Cerebellar cortex (tissue), 1 donor: ENCODE data around the gene WNT2B.

Source experiments
- DNase-seq: peaks from one replicate; pipeline ENCODE4 v3.0.0-alpha.2; 2015; ENCODE audit warnings: low spot score

The WNT2B gene

DNA sequence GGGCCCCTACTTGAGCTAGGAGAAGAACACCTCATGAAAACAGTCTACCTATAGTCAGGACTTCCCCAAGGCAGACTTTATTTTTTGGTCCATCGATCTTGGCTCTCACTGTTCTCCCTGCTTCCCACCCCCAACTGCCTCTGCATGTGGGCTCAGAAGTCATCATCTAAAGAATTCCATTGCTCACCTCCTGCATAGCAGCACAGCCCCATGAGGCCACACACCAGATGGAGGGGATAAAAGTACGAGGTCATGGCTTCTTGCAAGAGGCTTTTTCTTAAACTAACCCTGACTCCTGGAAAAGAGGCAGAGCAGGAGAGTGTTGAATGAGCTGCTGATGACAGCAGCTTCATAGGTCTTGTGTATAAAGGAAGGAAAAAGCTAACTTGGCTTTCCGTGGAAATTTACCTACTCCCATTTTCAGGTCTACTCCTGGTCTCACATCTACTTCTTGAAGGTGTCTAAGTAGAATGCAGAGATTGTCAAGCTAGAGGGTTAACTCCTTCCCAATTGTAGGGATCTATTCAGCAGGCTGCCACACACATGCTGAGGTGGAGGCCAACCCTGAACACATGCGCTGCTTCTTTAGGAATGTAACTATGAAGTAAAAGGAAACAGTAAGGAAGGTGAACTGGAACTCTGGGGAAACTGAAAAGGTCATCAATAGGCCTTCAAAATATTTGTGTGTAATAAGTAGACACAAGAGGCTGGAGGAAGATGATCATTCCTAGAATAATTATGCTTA lies 18.7 kb downstream of the WNT2B start:
- DNase-seq = peak; percentile 74

GRCh38 chr1:112528076-112528475 lies 19.3 kb downstream of the WNT2B start:
- DNase-seq = no peak

GRCh38 chr1:112529301-112529700 lies 20.5 kb downstream of the WNT2B start:
- no peak for DNase-seq

DNA sequence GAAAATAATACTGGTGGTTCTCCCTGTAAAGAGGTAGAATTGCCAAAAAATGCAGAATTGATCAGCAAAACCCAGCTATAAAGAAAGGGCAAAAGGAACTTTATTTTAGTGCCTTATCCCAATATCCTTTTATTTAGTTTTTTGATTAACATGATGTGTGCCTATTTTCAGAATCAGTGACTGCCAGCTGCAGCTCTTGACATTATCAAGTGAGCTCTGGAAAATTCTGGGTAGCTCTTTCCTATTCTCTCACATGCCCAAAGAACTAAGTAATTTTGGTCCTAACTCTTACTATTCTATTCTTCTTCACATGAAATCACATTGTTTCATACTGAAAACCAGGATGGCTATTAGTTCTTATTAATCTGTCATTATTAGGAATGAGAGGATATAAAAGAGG lies 22.1 kb downstream of the WNT2B start:
- no peak for DNase-seq

DNA sequence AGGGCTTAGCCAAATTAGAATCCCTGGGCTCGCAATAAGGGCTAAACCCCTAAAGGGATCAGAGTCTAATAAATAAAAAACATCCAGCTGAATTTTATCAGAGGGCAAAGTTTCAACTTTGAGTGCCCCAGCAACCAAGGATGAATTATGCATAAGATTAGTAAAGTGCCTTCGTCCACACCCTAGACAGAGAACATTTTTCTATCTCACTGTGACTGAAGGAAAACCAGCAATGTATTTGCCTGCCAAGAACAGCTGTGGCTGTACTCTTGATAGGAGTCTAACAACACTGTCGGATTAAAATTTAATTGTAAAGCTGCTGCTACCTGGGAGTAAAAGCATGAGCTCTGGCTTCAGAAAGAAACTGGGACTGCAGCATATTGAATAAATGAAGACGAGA lies 23.3 kb downstream of the WNT2B start:
- no peak for DNase-seq

DNA sequence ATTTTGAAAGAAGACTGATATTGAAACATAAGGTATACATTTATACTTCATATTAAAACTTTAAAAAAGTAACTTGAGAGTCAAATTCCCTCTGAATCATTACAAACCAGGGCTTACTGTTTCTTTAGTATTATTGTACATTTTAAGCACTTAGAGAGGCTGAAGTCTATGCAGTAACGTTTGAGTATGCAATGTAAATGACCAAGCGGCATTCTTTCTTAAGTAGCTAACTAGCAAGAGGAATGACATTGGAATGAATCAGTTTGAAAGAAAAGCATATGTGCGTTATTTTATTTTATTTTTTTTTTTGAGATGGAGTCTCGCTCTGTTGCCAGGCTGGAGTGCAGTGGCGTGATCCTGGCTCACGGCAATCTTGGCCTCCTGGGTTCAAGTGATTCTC lies 24.3 kb downstream of the WNT2B start:
- no peak for DNase-seq

GRCh38 chr1:112536561-112536960 lies 27.8 kb downstream of the WNT2B start:
- DNase-seq = no peak

DNA sequence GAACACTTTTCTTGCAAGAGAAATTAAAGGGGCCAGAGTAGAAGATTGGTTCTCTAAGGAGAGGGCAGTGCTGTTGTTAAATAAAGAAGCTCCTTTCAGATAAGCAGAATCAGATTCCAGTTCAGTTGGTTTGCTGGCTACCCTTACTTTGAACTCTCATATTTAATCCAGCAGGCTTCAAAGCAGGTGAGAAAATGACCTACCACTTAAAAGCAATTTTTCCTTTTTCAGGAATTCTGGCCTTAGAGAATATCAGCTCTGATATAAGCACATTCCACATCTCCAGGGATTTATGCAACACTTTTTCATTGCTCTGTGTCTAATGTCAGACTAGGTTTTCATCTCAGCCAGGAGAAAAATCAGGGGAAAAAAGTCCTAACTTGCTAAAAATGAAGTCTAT lies 28.7 kb downstream of the WNT2B start:
- DNase-seq = no peak

- DNase-seq = no peak
Observed at GRCh38 chr1:112538883-112539282, 30.1 kb downstream of the WNT2B start.

DNA sequence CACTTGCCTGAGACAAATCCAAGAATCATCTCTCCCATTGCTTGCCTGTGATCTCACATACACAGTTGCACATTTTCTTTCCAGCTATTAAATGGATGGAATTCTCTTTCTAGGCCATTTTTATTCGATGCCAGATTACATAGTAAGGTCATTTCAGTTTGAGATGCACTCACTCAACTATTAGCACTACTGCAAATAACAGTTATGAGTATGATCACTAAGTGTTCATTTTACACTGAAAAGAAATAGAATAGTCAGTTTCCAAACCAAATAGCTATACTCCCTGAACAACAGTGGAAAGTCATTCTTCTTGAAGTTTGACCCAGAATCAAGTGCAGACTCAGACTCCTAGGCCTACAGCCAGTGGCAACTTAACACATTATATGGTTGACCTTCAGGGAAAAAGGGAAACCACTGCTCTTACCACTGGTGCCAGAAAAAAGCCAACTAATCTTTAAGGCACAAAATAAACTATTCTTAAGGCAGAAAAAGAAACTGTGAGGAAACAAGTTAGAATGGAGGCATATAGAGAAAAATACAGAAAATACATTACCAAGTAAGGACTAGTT lies 31.5 kb downstream of the WNT2B start:
- no peak for DNase-seq

GRCh38 chr1:112541299-112541698 lies 32.5 kb downstream of the WNT2B start:
- DNase-seq = no peak

- no peak for DNase-seq
Observed at GRCh38 chr1:112542206-112542973, 33.6 kb downstream of the WNT2B start.

DNA sequence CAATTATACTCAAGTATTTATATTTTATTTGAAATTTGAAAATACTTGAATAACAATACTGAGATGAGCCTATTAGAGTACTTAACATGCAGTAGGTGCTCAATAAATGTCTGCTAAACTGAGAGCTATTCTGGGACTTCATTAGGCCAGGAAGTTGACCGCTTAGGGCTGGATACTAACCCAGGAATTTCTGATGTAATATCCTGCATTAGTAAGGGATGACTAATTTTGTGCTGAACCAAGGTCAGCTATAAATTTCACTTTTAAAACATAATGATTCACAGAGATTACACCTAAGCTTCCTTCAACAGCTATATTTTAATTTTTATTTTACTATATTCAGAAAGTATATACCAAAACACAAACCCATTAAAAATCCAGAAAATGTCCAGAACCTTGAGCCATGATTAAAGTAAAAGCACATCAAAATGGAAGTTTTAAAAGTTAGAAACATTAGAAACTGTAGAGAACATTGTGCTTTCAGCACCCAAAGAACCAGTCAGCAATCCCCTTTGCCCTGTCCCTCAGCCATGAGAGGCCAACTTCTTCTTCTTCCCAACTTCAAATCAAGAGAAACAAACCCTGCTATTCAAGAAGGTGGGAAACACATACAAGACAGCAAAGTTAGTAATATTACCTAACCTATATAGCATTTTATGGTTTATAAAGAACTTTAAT lies 35.4 kb downstream of the WNT2B start:
- no peak for DNase-seq

GRCh38 chr1:112544751-112545150 lies 36.0 kb downstream of the WNT2B start:
- DNase-seq = no peak

GRCh38 chr1:112546076-112546475 lies 37.3 kb downstream of the WNT2B start:
- no peak for DNase-seq

DNA sequence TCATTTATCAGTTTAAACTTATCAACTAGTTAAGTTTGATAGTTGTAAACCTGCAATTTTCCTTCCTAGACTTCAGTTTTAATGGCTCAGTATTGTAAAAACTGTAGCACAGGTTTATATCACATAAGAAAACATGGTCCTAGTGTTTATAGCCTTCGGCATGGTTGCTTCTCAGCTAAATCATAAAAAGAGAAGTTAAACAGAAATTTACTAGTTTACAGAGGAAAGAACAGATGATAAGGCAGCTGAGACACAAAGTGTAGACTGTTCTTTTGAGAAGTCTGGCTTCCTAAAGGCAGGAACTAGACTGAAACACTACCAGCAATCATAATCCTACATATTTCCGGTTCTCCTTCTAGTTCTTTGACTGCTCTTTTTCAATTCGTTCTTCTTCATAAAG lies 39.8 kb downstream of the WNT2B start:
- DNase-seq = no peak

GRCh38 chr1:112549590-112549989 lies 40.8 kb downstream of the WNT2B start:
- no peak for DNase-seq

- DNase-seq = no peak
Observed at GRCh38 chr1:112554411-112554810, 45.6 kb downstream of the WNT2B start.

- no peak for DNase-seq
Observed at GRCh38 chr1:112557385-112557784, 48.6 kb downstream of the WNT2B start.

DNA sequence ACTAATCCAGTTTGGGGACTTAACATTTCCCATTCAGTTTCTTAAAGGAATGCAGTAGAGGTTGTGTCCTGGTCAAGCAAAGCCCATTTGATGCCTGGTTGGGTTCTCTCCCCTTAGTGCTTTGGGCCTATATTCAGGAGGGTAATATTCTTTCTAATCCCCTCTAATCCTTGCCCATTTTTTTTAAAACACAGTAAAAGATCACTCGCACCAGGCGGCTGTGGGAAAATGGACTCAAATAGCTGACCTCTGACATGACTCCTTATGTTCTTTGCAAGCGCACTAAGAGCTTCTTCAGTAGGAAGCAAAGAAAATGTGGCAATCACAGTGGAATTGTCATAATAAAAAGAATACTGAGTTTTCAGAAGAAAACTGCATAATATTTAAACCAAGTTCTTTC lies 49.9 kb downstream of the WNT2B start:
- DNase-seq = no peak

GRCh38 chr1:112563341-112563740 lies 54.6 kb downstream of the WNT2B start:
- DNase-seq = no peak

- DNase-seq = no peak
Observed at GRCh38 chr1:112564081-112564480, 55.3 kb downstream of the WNT2B start.

- DNase-seq = no peak
Observed at GRCh38 chr1:112565800-112566199, 57.0 kb downstream of the WNT2B start.
